ENCODE data around the gene ST6GALNAC1.

- no peak for TF ChIP-seq CTCF (conservative IDR thresholded peaks at IDR 0.05; ENCODE audit: low read depth, low read length)
- no peak for TF ChIP-seq EZH2 (IDR thresholded peaks at IDR 0.05; ENCODE audit: borderline replicate concordance, low read depth, low read length, poor library complexity, severe bottlenecking)
These were observed 27.2 kb upstream of the ST6GALNAC1 start for GRCh38 chr17:76670718-76671122.

Measured in A673 (cell line).